Activated naive CD8-positive, alpha-beta T cell treated with anti-CD3 and anti-CD28 coated beads for 36 hours (primary cell): ENCODE data around the gene POLR1D. TPM values are rescaled to one million over a fixed set of nuclear protein-coding genes. Genes with fewer than 3 reads are reported as not detected.

ENCODE experiments used
- DNase-seq: peaks from one replicate; pipeline ENCODE4 v3.0.0; 2021
- H3K27ac Mint-ChIP-seq: one replicate; pipeline ENCODE4 v1.8.0; 2022; ENCODE audit warnings: mild to moderate bottlenecking, moderate library complexity, mixed read lengths
- H3K27me3 Mint-ChIP-seq: one replicate; pipeline ENCODE4 v1.8.0; 2022; ENCODE audit warnings: mild to moderate bottlenecking, mixed read lengths
- H3K36me3 Mint-ChIP-seq: one replicate; pipeline ENCODE4 v1.8.0; 2021; ENCODE audit warnings: mild to moderate bottlenecking, mixed read lengths
- H3K4me1 Mint-ChIP-seq: one replicate; pipeline ENCODE4 v1.8.0; 2021; ENCODE audit warnings: mixed read lengths
- H3K4me3 Mint-ChIP-seq: one replicate; pipeline ENCODE4 v1.8.0; 2022; ENCODE audit warnings: mild to moderate bottlenecking, moderate library complexity, mixed read lengths
- H3K9me3 Mint-ChIP-seq: one replicate; pipeline ENCODE4 v1.8.0; 2022; ENCODE audit warnings: mixed read lengths
- total RNA-seq, 2 experiments: library from RNA; stranded (reverse); gene quantifications; one replicate each; pipeline ENCODE4 v1.2.3, GENCODE V29; 2021

The POLR1D gene
- 100 to 1,000 TPM; 162 to 165 TPM for total RNA-seq

- peak within 1 kb of the TSS; percentile 95 for H3K4me3 Mint-ChIP-seq
- H3K4me1 Mint-ChIP-seq, result peaks cover 57% of the 10 kb centered on the region
- peaks cover 46% of the 10 kb centered on the region for H3K36me3 Mint-ChIP-seq
- H3K27ac Mint-ChIP-seq, result peak within 1 kb of the TSS; percentile 93
- DNase-seq, result peak; percentile 85
- no peaks in the 10 kb centered on the region for H3K9me3 Mint-ChIP-seq
- H3K27me3 Mint-ChIP-seq, result no peaks in the 10 kb centered on the region
Observed at GRCh38 chr13:27621366-27622101, at the start of gene POLR1D. Gene POLR1D (plus strand): TSS chr13:27621892. CDS start chr13:27621984, 92 bp downstream.

GRCh38 chr13:27572234-27572901 is 49.3 kb upstream of the POLR1D start:
- H3K27ac Mint-ChIP-seq, result no peak overlapping the region
- peaks cover 2% of the 10 kb centered on the region for H3K9me3 Mint-ChIP-seq
- no peak for DNase-seq
- H3K27me3 Mint-ChIP-seq, result no peaks in the 10 kb centered on the region
- peaks cover 14% of the 10 kb centered on the region for H3K36me3 Mint-ChIP-seq
- no peak overlapping the region for H3K4me3 Mint-ChIP-seq
- peaks cover 14% of the 10 kb centered on the region for H3K4me1 Mint-ChIP-seq

- Mint-ChIP-seq H3K36me3 (peaks cover 16% of the 10 kb centered on the region), H3K9me3 (peaks cover 2% of the 10 kb centered on the region), H3K27me3 (no peaks in the 10 kb centered on the region), H3K27ac (no peak overlapping the region), H3K4me1 (peaks cover 14% of the 10 kb centered on the region), H3K4me3 (no peak overlapping the region)
- DNase-seq, result no peak
Observed at GRCh38 chr13:27573265-27573664, 48.4 kb upstream of the POLR1D start.

- peaks cover 14% of the 10 kb centered on the region for H3K4me1 Mint-ChIP-seq
- DNase-seq, result no peak
- H3K36me3 Mint-ChIP-seq, result peaks cover 18% of the 10 kb centered on the region
- no peak overlapping the region for H3K27ac Mint-ChIP-seq
- no peaks in the 10 kb centered on the region for H3K27me3 Mint-ChIP-seq
- H3K9me3 Mint-ChIP-seq, result peaks cover 2% of the 10 kb centered on the region
- H3K4me3 Mint-ChIP-seq, result no peak overlapping the region
Observed at GRCh38 chr13:27574661-27575060, 47.0 kb upstream of the POLR1D start.

- Mint-ChIP-seq H3K9me3 (peaks cover 2% of the 10 kb centered on the region), H3K27me3 (no peaks in the 10 kb centered on the region), H3K27ac (no peak overlapping the region)
Observed at GRCh38 chr13:27578121-27579030, 43.3 kb upstream of the POLR1D start.

GRCh38 chr13:27583645-27584044 is 38.0 kb upstream of the POLR1D start:
- Mint-ChIP-seq H3K27ac (peak overlapping the region; percentile 14), H3K4me1 (peaks cover 23% of the 10 kb centered on the region), H3K36me3 (peaks cover 11% of the 10 kb centered on the region)

More at GRCh38 chr13:27578121-27579030, 43.3 kb upstream of the POLR1D start:
- Mint-ChIP-seq H3K4me1 (peaks cover 10% of the 10 kb centered on the region), H3K4me3 (no peak overlapping the region), H3K36me3 (peaks cover 26% of the 10 kb centered on the region)
- DNase-seq, result no peak

GRCh38 chr13:27587095-27587746 is 34.5 kb upstream of the POLR1D start:
- H3K4me3 Mint-ChIP-seq, result no peak overlapping the region
- peaks cover 7% of the 10 kb centered on the region for H3K36me3 Mint-ChIP-seq
- H3K4me1 Mint-ChIP-seq, result peaks cover 21% of the 10 kb centered on the region
- DNase-seq, result no peak
- H3K9me3 Mint-ChIP-seq, result peaks cover 4% of the 10 kb centered on the region
- no peak overlapping the region for H3K27ac Mint-ChIP-seq
- H3K27me3 Mint-ChIP-seq, result no peaks in the 10 kb centered on the region

More at GRCh38 chr13:27583645-27584044, 38.0 kb upstream of the POLR1D start:
- H3K4me3 Mint-ChIP-seq, result peak overlapping the region; percentile 38
- no peaks in the 10 kb centered on the region for H3K27me3 Mint-ChIP-seq
- H3K9me3 Mint-ChIP-seq, result peaks cover 4% of the 10 kb centered on the region
- no peak for DNase-seq

GRCh38 chr13:27588405-27588804 is 33.3 kb upstream of the POLR1D start:
- Mint-ChIP-seq H3K27me3 (no peaks in the 10 kb centered on the region), H3K4me3 (no peak overlapping the region), H3K27ac (no peak overlapping the region), H3K4me1 (peaks cover 17% of the 10 kb centered on the region), H3K9me3 (peaks cover 4% of the 10 kb centered on the region), H3K36me3 (peaks cover 2% of the 10 kb centered on the region)
- DNase-seq, result no peak

GRCh38 chr13:27592865-27593264 is 28.8 kb upstream of the POLR1D start:
- no peak for DNase-seq
- peaks cover 2% of the 10 kb centered on the region for H3K36me3 Mint-ChIP-seq
- peaks cover 3% of the 10 kb centered on the region for H3K4me1 Mint-ChIP-seq
- no peaks in the 10 kb centered on the region for H3K27me3 Mint-ChIP-seq
- H3K4me3 Mint-ChIP-seq, result no peak overlapping the region
- H3K9me3 Mint-ChIP-seq, result peaks cover 4% of the 10 kb centered on the region
- H3K27ac Mint-ChIP-seq, result no peak overlapping the region

GRCh38 chr13:27593267-27593666 is 28.4 kb upstream of the POLR1D start:
- Mint-ChIP-seq H3K4me1 (peaks cover under 1% of the 10 kb centered on the region), H3K9me3 (peaks cover 2% of the 10 kb centered on the region), H3K4me3 (no peak overlapping the region), H3K36me3 (peaks cover 2% of the 10 kb centered on the region), H3K27me3 (no peaks in the 10 kb centered on the region), H3K27ac (no peak overlapping the region)
- DNase-seq, result no peak

- H3K4me3 Mint-ChIP-seq, result no peak overlapping the region
- DNase-seq, result no peak
- no peaks in the 10 kb centered on the region for H3K9me3 Mint-ChIP-seq
- peaks cover 3% of the 10 kb centered on the region for H3K4me1 Mint-ChIP-seq
- no peaks in the 10 kb centered on the region for H3K36me3 Mint-ChIP-seq
- no peak overlapping the region for H3K27ac Mint-ChIP-seq
- H3K27me3 Mint-ChIP-seq, result no peaks in the 10 kb centered on the region
Observed at GRCh38 chr13:27595055-27595811, 26.5 kb upstream of the POLR1D start.

- Mint-ChIP-seq H3K27ac (no peak overlapping the region), H3K36me3 (no peaks in the 10 kb centered on the region), H3K4me3 (no peak overlapping the region), H3K4me1 (peaks cover 9% of the 10 kb centered on the region), H3K9me3 (no peaks in the 10 kb centered on the region), H3K27me3 (no peaks in the 10 kb centered on the region)
- DNase-seq, result no peak
Observed at GRCh38 chr13:27599096-27599495, 22.6 kb upstream of the POLR1D start.

- no peak overlapping the region for H3K27ac Mint-ChIP-seq
- H3K4me3 Mint-ChIP-seq, result no peak overlapping the region
- no peaks in the 10 kb centered on the region for H3K36me3 Mint-ChIP-seq
- DNase-seq, result no peak
- no peaks in the 10 kb centered on the region for H3K9me3 Mint-ChIP-seq
- H3K27me3 Mint-ChIP-seq, result no peaks in the 10 kb centered on the region
- peaks cover 10% of the 10 kb centered on the region for H3K4me1 Mint-ChIP-seq
Observed at GRCh38 chr13:27599845-27600553, 21.7 kb upstream of the POLR1D start.
